Stimulated activated CD8-positive, alpha-beta memory T cell treated with anti-CD3 and anti-CD28 coated beads, Interleukin-4, amount 100 ng/mL, for 24 hours (primary cell): Measurements from ENCODE around the gene PMS1.
"Not testable (repeated sequence)": the region's sequence is repeated elsewhere in the genome, so short reads cannot be mapped to it uniquely, and the experiment has no call there.

Experiments
- DNase-seq: peaks from one replicate; pipeline ENCODE4 v3.0.0-alpha.2; 2020; ENCODE audit warnings: low read depth

The PMS1 gene

DNA sequence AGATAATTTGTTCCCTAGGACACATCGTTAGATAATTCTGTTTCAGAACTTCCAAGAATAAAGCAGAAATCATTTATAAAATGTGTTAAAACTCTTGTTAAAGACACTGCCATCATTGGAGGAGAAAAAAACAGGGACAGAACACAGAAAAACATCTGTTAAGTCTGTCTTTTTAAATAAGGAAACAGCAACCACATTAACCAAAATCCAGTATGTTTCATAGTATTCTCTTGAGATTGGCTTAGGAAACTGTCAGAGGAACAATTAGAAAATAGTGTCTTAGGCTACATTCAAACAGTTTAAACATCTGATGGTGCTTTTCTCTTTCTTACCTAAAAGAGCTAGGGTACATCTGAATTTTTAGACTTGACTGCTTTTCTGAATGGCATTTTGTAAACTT, 81.6 kb downstream of the PMS1 start:
- no peak for DNase-seq

DNA sequence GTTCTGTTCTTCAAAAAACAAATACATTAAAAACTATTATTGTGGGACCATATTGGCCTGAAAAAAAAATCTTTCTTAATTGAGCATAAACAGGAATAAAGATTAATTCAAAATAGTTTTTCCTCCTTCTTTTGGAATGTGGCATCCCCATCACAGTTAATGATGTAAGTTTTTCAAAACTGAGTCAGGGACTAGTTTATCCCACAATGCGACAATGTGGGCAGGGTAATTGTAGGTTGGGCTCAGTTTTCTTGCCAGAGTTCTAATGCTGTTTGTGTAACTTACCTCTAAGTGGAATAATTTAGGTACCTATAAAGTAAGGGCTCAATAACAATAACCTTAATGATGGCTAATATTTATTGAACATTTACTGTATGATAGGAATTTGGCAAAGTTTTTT, 82.0 kb downstream of the PMS1 start:
- DNase-seq, result no peak

DNA sequence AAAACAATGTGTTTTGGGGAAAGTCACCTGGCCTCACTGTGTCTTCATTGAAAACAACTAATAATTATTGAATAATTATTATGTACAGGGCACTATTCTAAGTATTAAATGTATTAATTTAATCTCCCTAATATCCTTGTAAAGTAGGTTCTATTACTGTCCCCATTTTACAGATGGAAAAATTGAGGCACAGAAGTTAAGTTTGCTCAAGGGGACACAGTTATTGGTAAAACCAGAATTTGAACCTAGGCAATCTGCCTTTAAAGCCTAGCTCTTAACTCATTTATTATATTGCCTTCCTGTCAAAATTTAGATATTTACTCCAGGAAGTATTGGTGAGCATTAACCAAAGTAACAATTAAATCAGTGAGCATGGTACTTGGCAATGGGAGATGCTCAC, 84.6 kb downstream of the PMS1 start:
- no peak for DNase-seq

DNA sequence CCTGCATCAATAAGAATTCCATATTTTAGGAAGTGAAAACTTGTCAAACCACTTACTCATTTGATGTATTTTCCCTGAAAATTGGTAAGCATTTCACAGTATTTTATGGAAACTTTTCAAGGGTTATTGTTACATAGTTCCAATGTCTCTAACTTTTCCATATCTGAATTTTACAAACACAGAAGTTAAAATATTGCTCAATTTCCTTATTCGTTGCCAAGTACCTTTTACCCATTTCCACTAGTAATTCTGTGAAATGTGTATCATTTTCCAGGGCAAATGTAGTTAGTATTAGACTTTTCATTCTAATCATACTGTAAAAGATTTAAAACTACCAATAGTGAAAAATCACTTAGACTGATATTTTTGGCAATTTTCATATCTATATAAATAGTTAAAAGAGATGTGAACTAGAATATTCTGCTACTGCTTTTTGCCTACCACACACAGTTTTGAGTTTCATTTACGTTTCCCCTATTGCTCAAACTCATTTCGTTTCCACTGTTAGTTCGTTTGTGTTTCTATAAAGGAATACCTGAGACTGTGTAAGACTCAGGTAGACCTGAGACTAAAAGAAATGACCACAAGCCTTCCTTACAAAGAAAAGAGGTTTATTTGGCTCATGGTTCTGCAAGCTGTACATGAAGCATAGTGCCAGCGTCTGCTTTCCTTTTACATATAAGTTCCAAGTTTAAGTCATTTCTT, 86.3 kb downstream of the PMS1 start:
- DNase-seq, result no peak

DNA sequence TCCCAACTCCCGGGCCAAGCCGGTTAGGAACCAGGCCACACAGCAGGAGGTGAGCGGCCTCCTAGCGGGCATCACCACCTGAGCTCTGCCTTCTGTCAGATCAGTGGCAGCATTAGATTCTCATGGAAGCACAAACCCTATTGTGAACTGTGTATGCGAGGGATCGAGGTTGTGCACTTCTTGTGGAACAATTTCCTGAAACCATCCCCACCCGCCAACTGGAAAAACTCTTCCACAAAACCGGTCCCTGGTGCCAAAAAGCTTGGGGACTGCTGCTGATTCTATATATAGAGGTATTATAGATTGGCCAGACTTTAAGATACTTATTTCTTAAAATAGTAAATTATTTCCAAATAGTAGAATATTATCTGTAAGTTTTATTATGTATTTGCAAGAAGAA, 89.4 kb downstream of the PMS1 start:
- no peak for DNase-seq

DNA sequence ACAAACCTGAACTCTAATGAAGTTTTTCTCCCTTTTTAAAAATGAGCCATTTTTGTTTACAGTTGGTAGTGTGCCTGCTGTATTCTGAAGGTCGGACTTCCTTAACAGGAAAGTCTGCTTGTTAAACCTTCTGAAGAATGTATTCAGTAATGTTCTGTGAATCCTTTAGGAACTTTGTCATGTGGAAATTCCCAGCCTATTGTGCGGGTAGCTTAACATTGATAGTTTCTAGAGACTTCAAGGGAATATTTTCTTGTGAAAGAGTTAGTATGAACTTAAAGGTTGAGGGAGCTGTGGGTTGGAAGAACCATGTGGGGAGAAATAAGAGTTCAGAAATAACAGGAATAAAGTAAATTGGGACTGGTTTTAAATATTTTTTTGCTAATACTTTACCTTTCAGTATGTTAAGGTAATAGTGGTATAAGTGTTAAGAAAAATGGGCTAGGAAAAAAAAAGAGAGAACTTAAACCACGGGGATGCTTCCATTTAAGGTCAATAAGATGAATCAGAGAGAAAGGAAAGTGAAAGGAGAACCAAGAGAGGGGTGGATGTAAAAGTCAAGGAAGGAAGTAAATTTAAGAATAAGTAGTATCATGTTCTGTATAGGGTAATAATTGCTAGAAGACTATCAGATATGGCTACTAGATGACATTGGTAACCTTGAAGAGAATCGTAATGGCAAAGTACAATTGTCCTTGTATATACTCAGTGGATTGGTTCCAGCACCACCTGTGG, 90.5 kb downstream of the PMS1 start:
- DNase-seq, result no peak

DNA sequence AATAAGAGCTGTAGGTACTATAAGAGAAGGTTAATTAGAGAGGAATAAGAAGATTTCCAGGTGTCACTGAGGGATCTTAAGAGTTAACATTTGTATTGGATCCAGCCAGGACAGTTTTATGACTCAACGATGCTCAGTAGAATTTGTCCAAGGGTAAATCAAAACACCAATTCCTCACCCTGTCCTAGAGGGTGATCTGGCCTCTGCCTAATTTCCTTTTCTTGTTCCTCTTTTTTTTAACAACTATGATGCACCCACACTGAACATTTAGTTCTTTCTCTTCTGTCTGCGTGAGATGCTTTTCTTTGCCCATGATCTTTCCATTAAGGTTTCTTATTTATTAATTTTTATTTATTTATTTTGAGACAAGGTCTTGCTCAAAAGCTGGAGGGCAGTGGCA, 92.0 kb downstream of the PMS1 start:
- DNase-seq, result no peak

DNA sequence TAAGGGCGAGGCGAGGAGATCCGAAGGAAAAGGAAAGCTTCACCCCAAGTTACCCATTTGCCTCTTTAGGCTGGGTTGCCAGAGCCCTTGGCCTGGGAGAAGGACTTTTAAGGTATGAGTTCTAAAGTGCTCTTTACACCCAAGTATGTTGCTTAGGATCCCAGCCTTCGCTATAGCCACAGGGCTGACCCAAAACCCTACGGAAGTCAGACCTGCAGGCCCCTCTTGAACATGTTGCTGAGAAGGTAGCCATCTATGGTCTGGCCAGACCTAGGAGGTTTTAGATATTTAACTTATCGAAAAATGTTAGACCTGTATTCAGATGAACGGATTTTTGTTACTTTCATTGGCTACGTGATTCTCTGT, 95.4 kb downstream of the PMS1 start:
- DNase-seq, result no peak

DNA sequence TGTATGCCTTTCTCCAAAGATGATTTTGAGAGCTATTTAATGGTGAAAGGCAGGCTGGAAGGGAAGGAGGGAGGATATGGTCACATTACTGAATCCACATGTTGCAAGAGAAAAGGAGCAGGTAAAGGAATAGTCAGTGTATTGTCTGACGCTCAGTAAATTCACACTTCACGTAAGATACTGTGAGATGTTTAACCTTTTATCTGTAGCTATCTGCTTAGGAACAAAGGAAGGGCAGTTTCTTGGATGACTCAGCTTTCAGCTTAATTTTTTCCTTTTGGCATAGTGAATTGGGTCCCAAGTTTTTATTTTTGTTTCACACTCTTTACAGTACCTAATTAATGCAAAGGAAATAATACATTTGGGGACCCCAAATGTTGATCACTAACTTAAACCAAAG, 96.2 kb downstream of the PMS1 start:
- DNase-seq, result no peak

DNA sequence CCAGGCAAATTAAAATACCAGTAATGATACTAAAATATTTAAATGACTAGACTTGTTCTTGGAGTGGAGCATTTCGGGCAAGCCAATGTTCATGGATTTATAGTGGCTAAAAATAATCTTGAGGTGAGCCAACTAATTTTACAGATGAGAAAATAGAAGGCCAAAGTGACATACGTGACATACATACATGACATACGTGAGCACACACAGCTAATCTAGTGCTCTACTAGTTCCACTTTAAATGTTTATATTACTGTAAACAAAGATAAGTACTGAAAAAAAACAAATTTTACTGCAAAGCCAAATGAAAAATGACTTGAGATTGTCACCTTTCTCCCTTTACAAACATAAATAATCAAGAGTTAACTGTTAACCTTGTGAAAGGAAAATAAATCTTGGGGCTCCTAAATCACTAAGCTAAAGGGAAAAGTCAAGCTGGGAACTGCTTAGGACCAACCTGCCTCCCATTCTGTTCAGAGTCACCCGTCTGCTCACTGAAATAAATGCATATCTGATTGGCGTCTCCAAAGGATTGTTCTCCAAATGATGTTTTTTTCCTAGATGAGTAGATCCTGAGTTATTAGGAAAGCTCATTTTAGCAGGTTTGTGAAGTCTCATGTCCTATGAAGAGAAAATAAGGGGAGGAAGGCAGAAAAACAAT, 96.7 kb downstream of the PMS1 start:
- no peak for DNase-seq

DNA sequence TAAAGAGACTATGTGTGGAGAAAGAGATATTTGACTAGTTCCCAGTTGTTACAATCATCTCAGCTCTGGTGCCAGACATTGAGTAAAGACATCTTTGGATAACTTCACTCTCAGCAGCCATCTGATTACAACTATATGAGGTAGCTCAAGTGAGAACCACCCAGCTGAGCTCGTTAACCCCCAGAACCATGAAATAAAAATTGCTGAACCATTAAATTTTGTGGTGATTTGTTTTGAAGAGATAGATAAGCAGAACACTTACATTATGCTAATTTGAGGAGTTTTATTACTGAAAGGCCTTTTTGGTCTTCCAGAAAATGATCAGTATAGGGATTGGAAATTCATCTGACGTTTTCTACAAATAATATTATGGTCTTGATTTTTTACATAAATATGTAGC, 101.1 kb downstream of the PMS1 start:
- no peak for DNase-seq

DNA sequence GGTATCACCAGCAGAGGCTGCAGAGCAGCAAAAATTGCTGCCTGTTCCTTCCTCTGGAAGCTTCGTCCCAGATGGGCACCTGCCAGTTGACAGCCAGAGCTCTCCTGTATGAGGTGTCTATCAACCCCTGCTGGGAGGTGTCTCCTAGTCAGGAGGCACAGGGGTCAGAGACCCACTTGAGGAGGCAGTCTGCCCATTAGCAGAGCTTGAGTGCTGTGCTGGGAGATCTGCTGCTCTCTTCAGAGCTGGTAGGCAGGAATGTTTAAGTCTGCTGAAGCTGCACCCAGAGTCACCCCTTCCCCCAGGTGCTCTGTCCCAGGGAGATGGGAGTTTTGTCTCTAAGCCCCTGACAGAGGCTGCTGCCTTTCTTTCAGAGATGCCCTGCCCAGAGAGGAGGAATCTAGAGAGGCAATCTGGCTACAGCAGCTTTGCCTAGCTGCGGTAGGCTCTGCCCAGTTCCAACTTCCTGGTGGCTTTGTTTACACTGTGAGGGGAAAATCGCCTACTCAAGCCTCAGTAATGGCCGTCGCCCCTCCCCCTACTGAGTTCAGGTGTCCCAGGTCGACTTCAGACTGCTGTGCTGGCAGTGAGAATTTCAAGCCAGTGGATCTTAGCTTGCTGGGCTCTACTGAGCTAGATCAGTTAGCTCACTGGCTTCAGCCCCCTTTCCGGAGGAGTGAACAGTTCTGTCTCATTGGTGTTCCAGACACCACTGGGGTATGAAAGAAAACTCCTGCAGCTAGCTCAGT, 108.5 kb downstream of the PMS1 start:
- not testable (repeated sequence) for DNase-seq

DNA sequence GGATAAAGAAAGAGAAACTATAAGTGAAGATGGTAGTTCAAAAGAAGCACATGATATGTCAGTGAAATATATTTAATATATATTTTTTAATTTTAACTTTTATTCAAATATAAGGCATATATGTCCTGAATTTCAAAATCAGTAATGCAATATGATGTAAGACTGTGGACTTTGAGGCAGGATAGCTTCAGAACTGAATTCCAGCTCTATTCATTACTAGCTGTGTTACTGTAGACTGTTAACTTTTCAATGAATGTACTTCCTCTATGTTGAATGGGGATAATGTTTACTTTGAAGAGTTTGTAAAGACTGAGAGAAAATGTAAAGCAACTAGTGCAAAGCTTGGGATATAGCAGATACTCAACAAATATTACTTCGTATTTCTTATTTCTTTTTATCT, 112.6 kb downstream of the PMS1 start:
- DNase-seq, result no peak

DNA sequence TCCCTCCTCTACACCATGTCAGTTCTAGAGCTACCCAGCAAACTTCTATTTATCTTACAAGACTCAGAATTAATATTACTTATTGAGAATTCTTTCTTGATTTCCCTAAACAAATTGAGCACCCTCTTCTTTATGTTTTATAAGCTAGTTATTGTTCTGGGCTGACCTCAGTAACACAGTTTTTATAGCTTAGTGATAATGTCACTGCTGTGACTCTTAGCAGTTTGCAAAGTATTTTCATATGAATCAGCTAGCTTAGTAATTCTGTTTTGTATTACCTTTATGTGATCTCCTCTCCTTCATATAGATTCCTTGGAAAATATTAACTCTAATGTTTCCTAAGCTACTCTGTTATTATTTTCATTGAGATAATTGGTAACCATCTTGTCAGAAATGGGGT, 114.9 kb downstream of the PMS1 start:
- DNase-seq, result no peak

DNA sequence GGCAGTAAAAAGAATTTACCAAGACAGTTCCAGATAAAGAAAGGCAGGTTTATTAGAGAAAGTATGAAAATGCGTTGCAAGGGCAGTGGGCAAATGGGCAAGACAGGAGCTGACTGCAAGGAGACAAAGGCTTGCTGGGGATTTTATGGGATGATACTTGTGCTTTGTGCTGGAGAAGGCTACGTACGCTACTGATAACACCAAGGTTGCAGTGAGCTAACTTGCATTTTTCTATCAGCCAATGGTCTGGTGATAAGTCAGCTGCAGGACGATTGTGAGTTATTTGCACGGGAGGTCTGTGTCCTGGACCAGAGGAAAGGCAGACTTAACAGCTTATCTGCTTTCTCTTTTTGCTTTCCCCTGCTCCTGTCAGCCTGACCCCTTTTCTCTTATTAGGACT, 116.5 kb downstream of the PMS1 start:
- DNase-seq, result no peak

DNA sequence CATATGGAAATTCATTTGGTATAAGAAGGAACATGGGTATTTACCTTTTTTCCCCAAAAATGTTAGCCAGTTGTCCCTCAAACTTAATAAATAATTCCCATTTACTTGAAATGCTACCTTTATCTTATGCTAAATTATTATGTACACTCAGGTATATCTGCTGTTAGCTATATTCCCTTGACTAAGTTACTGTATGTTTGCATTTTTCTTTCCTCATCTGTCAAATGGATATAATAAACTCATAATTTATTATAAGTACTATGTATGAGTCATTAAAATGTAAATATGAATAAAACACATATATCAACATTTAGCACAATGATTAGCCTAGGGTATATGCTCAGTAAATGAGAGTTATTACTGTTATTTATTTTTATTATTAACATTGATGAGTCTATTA, 117.4 kb downstream of the PMS1 start:
- no peak for DNase-seq

DNA sequence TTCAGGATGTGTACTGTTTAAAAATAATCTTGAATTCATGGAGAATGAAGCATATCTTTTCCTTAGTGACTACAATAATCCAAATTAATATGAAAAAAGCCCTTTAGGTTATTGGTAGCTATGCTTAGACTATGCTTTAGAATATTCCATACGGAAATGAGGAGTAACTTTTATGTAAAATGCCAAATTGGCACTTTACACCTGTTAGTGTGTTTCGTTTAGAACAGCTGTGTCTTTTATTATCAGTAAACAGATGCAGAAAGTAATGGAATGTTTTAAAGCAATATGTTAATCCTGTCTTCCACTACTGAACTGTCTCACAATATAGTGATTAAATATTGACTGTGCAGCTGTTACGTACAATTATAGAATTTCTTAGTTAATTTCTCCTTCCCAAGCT, 129.6 kb downstream of the PMS1 start:
- no peak for DNase-seq

DNA sequence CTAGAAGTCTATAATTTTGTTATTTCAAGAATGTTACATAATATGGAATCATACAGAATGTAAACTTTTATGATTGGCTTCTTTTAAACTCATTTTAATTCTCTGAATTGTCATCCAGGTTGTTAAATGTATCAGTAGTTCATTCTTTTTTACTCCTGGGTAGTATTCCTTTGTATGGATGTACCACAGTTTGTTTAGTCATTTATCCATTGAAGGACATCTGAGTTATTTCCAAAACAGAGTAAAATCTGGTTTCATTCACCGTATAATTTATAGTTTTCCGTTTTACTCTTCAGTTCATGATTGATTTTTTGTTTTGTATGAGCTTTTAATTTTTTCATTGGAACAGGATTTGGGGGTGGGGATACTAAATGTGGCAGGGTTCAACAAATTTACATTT, 132.4 kb downstream of the PMS1 start:
- no peak for DNase-seq
